Endothelial cell of umbilical vein (primary cell): ENCODE measurements around the gene EEF2K. TPM values are rescaled to one million over a fixed set of nuclear protein-coding genes. Genes with fewer than 3 reads are reported as not detected.

Experiments used
- BruUV-seq: library from RNA; stranded (reverse); fragments of 400-500 nt; replicated peaks from 2 replicates; lab custom pipeline; 2021; lab: Mats Ljungman, UMichigan
- CTCF ChIA-PET: fragments of 300-600, 350-600 bp; sonication (Branson Sonifier 250); formaldehyde crosslinking; loops from one replicate; lab custom pipeline; 2021; ENCODE audit warnings: antibody characterized with exemption, inconsistent platforms; lab: Charles Lee
- POLR2A ChIA-PET: fragments of 300-600, 350-600 bp; sonication (Branson Sonifier 250); formaldehyde crosslinking; loops from one replicate; lab custom pipeline; 2021; ENCODE audit warnings: antibody characterized with exemption, inconsistent platforms; lab: Charles Lee
- DNase-seq: peaks from one replicate; pipeline ENCODE4 v3.0.0-alpha.2; 2011; ENCODE audit warnings: low read depth, low spot score
- FAIRE-seq: peaks from 2 replicates; lab custom pipeline; 2011; peaks lifted over from hg19 to GRCh38; lab: Jason Lieb, UNC
- H2AFZ ChIP-seq: 2 replicates; pipeline ENCODE4 v1.6.0; 2012; ENCODE audit warnings: low read depth, low read length, control low read depth, inconsistent platforms
- H3K27ac ChIP-seq: 2 replicates; pipeline ENCODE4 v1.5.1; 2011; ENCODE audit warnings: low read depth, mild to moderate bottlenecking, control low read depth, low read length, moderate library complexity; ENCODE audit not compliant: insufficient read depth
- H3K27me3 ChIP-seq, 2 experiments: 2 replicates each; pipeline versions ENCODE4 v1.6.0 to v1.6.1; 2011; ENCODE audit warnings: low read length in 2 of 2, mixed read lengths in 1 of 2; ENCODE audit not compliant: control insufficient read depth in 2 of 2, insufficient read depth in 2 of 2
- H3K36me3 ChIP-seq, 2 experiments: 2 replicates in 1 of 2; 3 replicates in 1 of 2; pipeline ENCODE4 v1.5.1; 2011; ENCODE audit warnings: low read length in 2 of 2, mild to moderate bottlenecking in 1 of 2, moderate library complexity in 1 of 2; ENCODE audit not compliant: control insufficient read depth in 2 of 2, insufficient read depth in 2 of 2; ENCODE audit errors: extremely low read depth in 1 of 2
- H3K4me1 ChIP-seq: 3 replicates; pipeline ENCODE4 v1.5.1; 2011; ENCODE audit warnings: mild to moderate bottlenecking, low read length; ENCODE audit not compliant: control insufficient read depth, insufficient read depth; ENCODE audit errors: extremely low read depth
- H3K4me2 ChIP-seq: 2 replicates; pipeline ENCODE4 v1.6.1; 2011; ENCODE audit warnings: low read length, control low read depth, mixed read lengths; ENCODE audit not compliant: insufficient read depth
- H3K4me3 ChIP-seq, 3 experiments: fragments of 200-600 bp in 1 of 3; sonication (generic), shearing (Covaris generic) in 1 of 3; replicated peaks in 1 of 3; 2 replicates each; pipeline ENCODE4 v1.5.1; 2011 to 2016; ENCODE audit warnings: control low read depth in 3 of 3, low read length in 3 of 3, mild to moderate bottlenecking in 2 of 3, inconsistent platforms in 1 of 3, low read depth in 1 of 3, moderate library complexity in 1 of 3; ENCODE audit not compliant: insufficient read depth in 1 of 3
- H3K79me2 ChIP-seq: 2 replicates; pipeline ENCODE4 v1.6.0; 2012; ENCODE audit warnings: low read length, inconsistent platforms; ENCODE audit not compliant: control insufficient read depth, insufficient read depth
- H3K9ac ChIP-seq: replicated peaks from 2 replicates; pipeline ENCODE3; 2011; ENCODE audit warnings: low read length, control low read depth; ENCODE audit not compliant: insufficient read depth; ENCODE audit errors: extremely low read depth
- H3K9me1 ChIP-seq: replicated peaks from 3 replicates; pipeline ENCODE4 v1.6.0; 2011; ENCODE audit warnings: mild to moderate bottlenecking, low read length; ENCODE audit not compliant: control insufficient read depth, insufficient read depth; ENCODE audit errors: extremely low read depth
- H3K9me3 ChIP-seq: replicated peaks from 2 replicates; pipeline ENCODE4 v1.5.1; 2012; ENCODE audit warnings: low read length, inconsistent platforms; ENCODE audit not compliant: control insufficient read depth, insufficient read depth
- H4K20me1 ChIP-seq: replicated peaks from 2 replicates; pipeline ENCODE3; 2011; ENCODE audit warnings: mild to moderate bottlenecking, low read length; ENCODE audit not compliant: control insufficient read depth, insufficient read depth; ENCODE audit errors: extremely low read depth
- EZH2 ChIP-seq: IDR thresholded peaks from 2 replicates; pipeline ENCODE4 v1.6.1; 2012; ENCODE audit warnings: borderline replicate concordance, low read depth, mild to moderate bottlenecking, moderate library complexity, low read length, inconsistent platforms; ENCODE audit not compliant: severe bottlenecking
- FOS ChIP-seq: IDR thresholded peaks from 2 replicates; pipeline ENCODE4 v1.6.1; 2011; ENCODE audit warnings: mild to moderate bottlenecking, low read length, moderate library complexity, borderline replicate concordance; ENCODE audit not compliant: insufficient read depth
- GATA2 ChIP-seq: IDR thresholded peaks from 2 replicates; pipeline ENCODE4 v1.7.0; 2011; ENCODE audit warnings: low read depth, mild to moderate bottlenecking, moderate library complexity, mixed read lengths, low read length; ENCODE audit not compliant: insufficient read length, insufficient read depth
- JUN ChIP-seq: IDR thresholded peaks from 2 replicates; pipeline ENCODE4 v1.6.1; 2011; ENCODE audit warnings: borderline replicate concordance, low read depth; ENCODE audit not compliant: insufficient read length, insufficient read depth
- MYC ChIP-seq: IDR thresholded peaks from one replicate; pipeline ENCODE4 v1.6.1; 2011; ENCODE audit warnings: mild to moderate bottlenecking, low read depth, low read length
- POLR2A ChIP-seq: IDR thresholded peaks from 2 replicates; pipeline ENCODE4 v1.6.1; 2012; ENCODE audit warnings: low read depth, mild to moderate bottlenecking, control low read depth, low read length
- POLR2AphosphoS5 ChIP-seq: IDR thresholded peaks from 2 replicates; pipeline ENCODE4 v1.6.1; 2012; ENCODE audit warnings: low read depth, mild to moderate bottlenecking, control low read depth, low read length, moderate library complexity; ENCODE audit not compliant: insufficient read depth
- dilution Hi-C: fragments of 300-500 bp; cut with MboI; formaldehyde crosslinking; loops from one replicate; pipeline ENCODE4 v1.15.0; 2019; ENCODE audit warnings: low sequenced_read_pairs; ENCODE audit not compliant: extremely low pct_ligation_motif_present
- intact Hi-C: fragments of 100-400 bp; cut with micrococcal nuclease; formaldehyde crosslinking; loops from one replicate; pipeline ENCODE4 v1.10.0; 2022
- polyA plus RNA-seq, 4 experiments: library from polyadenylated mRNA; depleted of rRNA in 3 of 4; stranded (reverse) in 3 of 4; unstranded in 1 of 4; fragments of >200 nt; gene quantifications; 2 replicates each; pipeline versions ENCODE4 v1.2.1 to v1.2.3, GENCODE V29; 2011 to 2012; ENCODE audit warnings: missing spikeins in 1 of 4
- total RNA-seq: library from RNA; stranded (reverse); gene quantifications from 2 replicates; pipeline ENCODE4 v1.2.3, GENCODE V29; 2021
- TF ChIP-seq, protein P1 (sequence below), 2 donors: IDR thresholded peaks; 1 replicate in 1 of 2; 2 replicates in 1 of 2; pipeline ENCODE4 v1.5.1; 2011; ENCODE audit warnings: low read length in 2 of 2, mild to moderate bottlenecking in 2 of 2, moderate library complexity in 2 of 2, control low read depth in 1 of 2, inconsistent platforms in 1 of 2, low read depth in 1 of 2; ENCODE audit not compliant: insufficient read depth in 1 of 2; ENCODE audit errors: extremely low read depth in 1 of 2
- TF ChIP-seq, protein P2 (sequence below): IDR thresholded peaks from 2 replicates; pipeline ENCODE4 v1.6.1; 2011; ENCODE audit not compliant: insufficient read depth, insufficient read length

Gene EEF2K
- total and polyA plus RNA-seq, 2 donors (not counting 3 experiments of a cell fraction or from before 2014, with no cell fraction given), result 16.0 to 48.6 TPM

DNA sequence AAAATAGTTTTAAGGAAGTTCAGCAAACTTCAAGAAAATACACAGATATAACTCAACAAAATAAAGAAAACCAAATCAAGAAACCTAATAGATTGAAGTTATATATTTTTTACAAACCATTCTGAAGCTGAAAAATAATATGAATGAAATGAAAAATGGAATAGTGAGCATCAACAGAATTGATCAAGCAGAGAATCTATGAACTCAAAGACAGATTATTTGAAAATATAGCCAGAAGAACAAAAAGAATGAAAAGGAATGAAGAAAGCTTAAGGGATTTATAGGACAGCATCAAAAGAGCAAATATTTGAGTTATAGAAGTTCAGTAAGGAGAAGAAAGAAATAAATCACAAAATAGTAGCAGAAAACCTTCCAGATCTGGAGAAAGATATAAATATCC, 130.5 kb downstream of the EEF2K start:
- Histone ChIP-seq H3K27me3 (no peaks in the 10 kb centered on the region), H3K27ac (no peak overlapping the region), H3K9me3 (no peaks in the 10 kb centered on the region), H3K9ac (no peak overlapping the region), H3K4me1 (no peaks in the 10 kb centered on the region), H3K79me2 (peaks cover 7% of the 10 kb centered on the region), H3K4me2 (no peak overlapping the region), H3K4me3 (no peak overlapping the region), H3K9me1 (no peaks in the 10 kb centered on the region), H4K20me1 (no peaks in the 10 kb centered on the region), H2AFZ (no peak overlapping the region), H3K36me3 (peaks cover 20 to 23% of the 10 kb centered on the region in 2 experiments)
- FAIRE-seq (no peak), DNase-seq (no peak)
- ChIA-PET POLR2A (no interaction called here), CTCF (interaction anchor here (1.8 kb wide), 1 partner anchor 16 kb away, joined by 8 read pairs; no protein-coding TSS in a partner anchor)
- TF ChIP-seq EZH2 (no peak), MYC (no peak), GATA2 (no peak)
- dilution Hi-C loops (no loop called here), intact Hi-C loops (no loop called here)
- BruUV-seq, result no TSS peak

DNA sequence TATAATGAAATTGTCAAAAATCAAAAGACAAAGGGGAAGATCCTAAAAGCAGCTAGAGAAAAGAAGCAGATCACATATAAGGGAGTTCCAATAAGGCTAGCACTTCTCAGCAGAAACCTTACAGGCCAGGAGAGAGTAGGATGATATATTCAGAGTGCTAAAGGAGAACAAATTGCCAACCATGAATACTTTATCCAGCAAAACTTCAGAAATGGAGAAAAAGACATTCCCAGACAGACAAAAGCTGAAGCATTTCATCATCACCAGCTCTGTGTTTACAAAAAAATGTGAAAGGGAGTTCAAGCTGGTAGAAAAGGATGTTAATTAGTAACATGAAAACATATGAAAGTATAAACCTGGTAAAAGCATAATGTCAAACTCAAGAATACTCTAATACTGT, 131.0 kb downstream of the EEF2K start:
- Histone ChIP-seq H3K79me2 (peaks cover 7% of the 10 kb centered on the region), H3K27ac (no peak overlapping the region), H3K27me3 (no peaks in the 10 kb centered on the region), H3K9me3 (no peaks in the 10 kb centered on the region), H4K20me1 (no peaks in the 10 kb centered on the region), H3K4me3 (no peak overlapping the region), H3K9me1 (no peaks in the 10 kb centered on the region), H3K36me3 (peaks cover 18 to 19% of the 10 kb centered on the region in 2 experiments), H3K9ac (no peak overlapping the region), H3K4me2 (no peak overlapping the region), H2AFZ (no peak overlapping the region), H3K4me1 (no peaks in the 10 kb centered on the region)
- POLR2A ChIA-PET, result no interaction called here
- FAIRE-seq (no peak), DNase-seq (no peak)
- dilution Hi-C loops, result no loop called here
- no TSS peak for BruUV-seq
- CTCF ChIA-PET, result interaction anchor here (0.9 to 1.8 kb wide), 3 partner anchors 9 to 18 kb away, joined by 5 to 8 read pairs (median 5); no protein-coding TSS in a partner anchor
- TF ChIP-seq POLR2A, result no peak
- TF ChIP-seq, protein P1, sequence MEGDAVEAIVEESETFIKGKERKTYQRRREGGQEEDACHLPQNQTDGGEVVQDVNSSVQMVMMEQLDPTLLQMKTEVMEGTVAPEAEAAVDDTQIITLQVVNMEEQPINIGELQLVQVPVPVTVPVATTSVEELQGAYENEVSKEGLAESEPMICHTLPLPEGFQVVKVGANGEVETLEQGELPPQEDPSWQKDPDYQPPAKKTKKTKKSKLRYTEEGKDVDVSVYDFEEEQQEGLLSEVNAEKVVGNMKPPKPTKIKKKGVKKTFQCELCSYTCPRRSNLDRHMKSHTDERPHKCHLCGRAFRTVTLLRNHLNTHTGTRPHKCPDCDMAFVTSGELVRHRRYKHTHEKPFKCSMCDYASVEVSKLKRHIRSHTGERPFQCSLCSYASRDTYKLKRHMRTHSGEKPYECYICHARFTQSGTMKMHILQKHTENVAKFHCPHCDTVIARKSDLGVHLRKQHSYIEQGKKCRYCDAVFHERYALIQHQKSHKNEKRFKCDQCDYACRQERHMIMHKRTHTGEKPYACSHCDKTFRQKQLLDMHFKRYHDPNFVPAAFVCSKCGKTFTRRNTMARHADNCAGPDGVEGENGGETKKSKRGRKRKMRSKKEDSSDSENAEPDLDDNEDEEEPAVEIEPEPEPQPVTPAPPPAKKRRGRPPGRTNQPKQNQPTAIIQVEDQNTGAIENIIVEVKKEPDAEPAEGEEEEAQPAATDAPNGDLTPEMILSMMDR (IDR thresholded peaks at IDR 0.05; ENCODE audit: extremely low read depth in 1 of 2, insufficient read depth in 1 of 2, low read depth in 1 of 2, low read length in 2 of 2), result no peak
- no peak for TF ChIP-seq MYC
- TF ChIP-seq EZH2, result no peak
- no peak for TF ChIP-seq GATA2
- no peak for TF ChIP-seq JUN
- TF ChIP-seq, protein P2, sequence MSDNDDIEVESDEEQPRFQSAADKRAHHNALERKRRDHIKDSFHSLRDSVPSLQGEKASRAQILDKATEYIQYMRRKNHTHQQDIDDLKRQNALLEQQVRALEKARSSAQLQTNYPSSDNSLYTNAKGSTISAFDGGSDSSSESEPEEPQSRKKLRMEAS, result no peak
- TF ChIP-seq POLR2AphosphoS5, result no peak
- no peak for TF ChIP-seq FOS
- intact Hi-C loops, result no loop called here
